Mucosa of stomach (tissue), 1 donor: ENCODE results near the gene TMEM244.
"Not testable (repeated sequence)": the region's sequence is repeated elsewhere in the genome, so short reads cannot be mapped to it uniquely, and the experiment has no call there.

Experiments used
- H3K27me3 ChIP-seq: one replicate; pipeline ENCODE4 v1.7.0; 2013; ENCODE audit warnings: mild to moderate bottlenecking, low read length; ENCODE audit not compliant: control insufficient read depth, insufficient read depth
- H3K36me3 ChIP-seq: one replicate; pipeline ENCODE4 v1.7.0; 2013; ENCODE audit warnings: low read length; ENCODE audit not compliant: control insufficient read depth, insufficient read depth
- H3K4me1 ChIP-seq: one replicate; pipeline ENCODE4 v1.7.0; 2013; ENCODE audit warnings: mild to moderate bottlenecking, low read length; ENCODE audit not compliant: control insufficient read depth, insufficient read depth
- H3K4me3 ChIP-seq: one replicate; pipeline ENCODE4 v1.7.0; 2013; ENCODE audit warnings: low read length
- H3K9ac ChIP-seq: one replicate; pipeline ENCODE4 v1.7.0; 2013; ENCODE audit warnings: mild to moderate bottlenecking, low read length, moderate library complexity
- H3K9me3 ChIP-seq: one replicate; pipeline ENCODE4 v1.7.0; 2013; ENCODE audit warnings: mild to moderate bottlenecking, low read length, moderate library complexity; ENCODE audit not compliant: control insufficient read depth
- donor health status: Pancreatic carcinoma.

The TMEM244 gene

GRCh38 chr6:129842137-129842536 lies 19.0 kb downstream of the TMEM244 start:
- Histone ChIP-seq H3K27me3 (no peaks in the 10 kb centered on the region), H3K4me1 (no peaks in the 10 kb centered on the region), H3K9me3 (no peaks in the 10 kb centered on the region), H3K4me3 (no peak overlapping the region), H3K9ac (no peak overlapping the region), H3K36me3 (no peaks in the 10 kb centered on the region)

- not testable (repeated sequence) for H3K4me3 ChIP-seq, H3K9me3 ChIP-seq, H3K36me3 ChIP-seq, H3K27me3 ChIP-seq, H3K4me1 ChIP-seq, H3K9ac ChIP-seq
Measured at GRCh38 chr6:129839562-129839961, 21.6 kb downstream of the TMEM244 start.

- Histone ChIP-seq H3K27me3 (no peaks in the 10 kb centered on the region), H3K9me3 (no peaks in the 10 kb centered on the region), H3K4me3 (no peak overlapping the region), H3K9ac (no peak overlapping the region), H3K36me3 (no peaks in the 10 kb centered on the region), H3K4me1 (peaks cover 4% of the 10 kb centered on the region)
Measured at GRCh38 chr6:129835691-129836090, 25.4 kb downstream of the TMEM244 start.

GRCh38 chr6:129832299-129832698 lies 28.8 kb downstream of the TMEM244 start:
- Histone ChIP-seq H3K36me3 (no peaks in the 10 kb centered on the region), H3K9me3 (no peaks in the 10 kb centered on the region), H3K9ac (no peak overlapping the region), H3K4me1 (peaks cover 4% of the 10 kb centered on the region), H3K27me3 (no peaks in the 10 kb centered on the region), H3K4me3 (no peak overlapping the region)

GRCh38 chr6:129828229-129828628 lies 32.9 kb downstream of the TMEM244 start:
- Histone ChIP-seq H3K9me3 (no peaks in the 10 kb centered on the region), H3K27me3 (no peaks in the 10 kb centered on the region), H3K4me3 (no peak overlapping the region), H3K9ac (no peak overlapping the region), H3K36me3 (no peaks in the 10 kb centered on the region), H3K4me1 (no peaks in the 10 kb centered on the region)

DNA sequence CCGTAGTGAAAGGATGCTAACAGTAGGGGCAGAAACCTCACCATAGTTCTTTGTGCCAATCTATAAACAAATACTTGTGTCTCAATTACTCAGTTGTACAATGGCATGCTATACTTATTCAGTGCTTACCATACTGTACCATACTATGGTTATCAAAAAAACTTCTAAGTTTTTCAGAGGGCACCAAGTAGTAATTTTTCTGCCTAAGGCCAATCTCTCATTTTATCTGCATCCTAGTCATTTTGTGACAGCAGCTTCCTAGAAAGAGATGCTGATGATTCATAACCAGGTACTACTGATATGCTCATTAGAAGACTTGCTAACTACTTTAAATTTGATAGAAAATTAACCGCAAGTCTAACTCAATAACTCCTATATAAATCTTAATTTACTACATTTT lies 42.9 kb downstream of the TMEM244 start:
- Histone ChIP-seq H3K9me3 (no peaks in the 10 kb centered on the region), H3K9ac (no peak overlapping the region), H3K4me3 (no peak overlapping the region), H3K27me3 (peaks cover 6% of the 10 kb centered on the region), H3K36me3 (no peaks in the 10 kb centered on the region), H3K4me1 (no peaks in the 10 kb centered on the region)

- peaks cover 6% of the 10 kb centered on the region for H3K27me3 ChIP-seq
- no peaks in the 10 kb centered on the region for H3K4me1 ChIP-seq
- no peak overlapping the region for H3K9ac ChIP-seq
- H3K4me3 ChIP-seq = no peak overlapping the region
- H3K36me3 ChIP-seq = no peaks in the 10 kb centered on the region
- H3K9me3 ChIP-seq = no peaks in the 10 kb centered on the region
Measured at GRCh38 chr6:129817821-129818220, 43.3 kb downstream of the TMEM244 start.

GRCh38 chr6:129817332-129817731 lies 43.8 kb downstream of the TMEM244 start:
- H3K4me1 ChIP-seq = no peaks in the 10 kb centered on the region
- H3K9me3 ChIP-seq = no peaks in the 10 kb centered on the region
- H3K4me3 ChIP-seq = no peak overlapping the region
- H3K27me3 ChIP-seq = peaks cover 6% of the 10 kb centered on the region
- H3K36me3 ChIP-seq = no peaks in the 10 kb centered on the region
- no peak overlapping the region for H3K9ac ChIP-seq

DNA sequence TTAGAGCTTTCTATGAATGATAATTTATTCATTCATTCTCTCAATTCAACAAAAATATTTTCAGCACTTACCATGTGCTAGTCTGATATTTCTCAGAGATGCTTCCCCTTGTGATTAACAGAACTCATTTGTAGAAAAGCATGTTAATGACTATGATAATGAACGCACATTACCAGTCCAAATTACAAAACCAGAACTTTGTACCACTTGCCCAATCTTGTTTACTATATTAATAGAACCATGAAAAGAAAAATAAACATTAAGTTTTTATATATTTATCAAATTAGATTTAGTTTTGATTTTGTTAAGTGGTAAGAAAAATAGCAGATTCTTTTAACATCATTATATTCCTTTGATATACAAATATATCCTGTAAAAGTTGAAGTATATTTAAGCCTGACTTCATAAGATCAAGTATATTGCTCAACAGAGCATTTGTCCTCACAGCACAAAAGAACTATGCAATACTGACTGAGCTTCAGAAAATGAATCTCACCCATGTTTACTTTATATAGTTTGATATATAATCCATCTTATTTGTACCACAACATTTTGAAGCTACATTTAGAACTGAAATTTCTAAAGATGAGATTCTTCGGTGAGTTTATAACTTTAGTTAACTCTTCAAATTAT lies 48.9 kb downstream of the TMEM244 start:
- H3K4me1 ChIP-seq = no peaks in the 10 kb centered on the region
- H3K9me3 ChIP-seq = no peaks in the 10 kb centered on the region
- H3K9ac ChIP-seq = no peak overlapping the region
- H3K4me3 ChIP-seq = no peak overlapping the region
- H3K36me3 ChIP-seq = no peaks in the 10 kb centered on the region
- no peaks in the 10 kb centered on the region for H3K27me3 ChIP-seq

DNA sequence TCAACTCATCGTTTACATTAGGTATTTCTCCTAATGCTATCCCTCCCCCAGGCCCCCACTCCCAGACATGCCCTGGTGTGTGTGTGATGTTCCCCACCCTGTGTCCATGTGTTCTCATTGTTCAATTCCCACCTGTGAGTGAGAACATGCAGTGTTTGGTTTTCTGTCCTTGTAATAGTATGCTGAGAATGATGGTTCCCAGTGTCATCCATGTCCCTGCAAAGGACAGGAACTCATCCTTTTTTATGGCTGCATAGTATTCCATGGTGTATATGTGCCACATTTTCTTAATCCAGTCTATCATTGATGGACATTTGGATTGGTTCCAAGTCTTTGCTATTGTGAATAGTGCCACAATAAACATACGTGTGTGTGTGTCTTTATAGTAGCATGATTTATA lies 54.0 kb downstream of the TMEM244 start:
- H3K9ac ChIP-seq, H3K27me3 ChIP-seq, H3K9me3 ChIP-seq, H3K36me3 ChIP-seq, H3K4me1 ChIP-seq, H3K4me3 ChIP-seq: not testable (repeated sequence)

DNA sequence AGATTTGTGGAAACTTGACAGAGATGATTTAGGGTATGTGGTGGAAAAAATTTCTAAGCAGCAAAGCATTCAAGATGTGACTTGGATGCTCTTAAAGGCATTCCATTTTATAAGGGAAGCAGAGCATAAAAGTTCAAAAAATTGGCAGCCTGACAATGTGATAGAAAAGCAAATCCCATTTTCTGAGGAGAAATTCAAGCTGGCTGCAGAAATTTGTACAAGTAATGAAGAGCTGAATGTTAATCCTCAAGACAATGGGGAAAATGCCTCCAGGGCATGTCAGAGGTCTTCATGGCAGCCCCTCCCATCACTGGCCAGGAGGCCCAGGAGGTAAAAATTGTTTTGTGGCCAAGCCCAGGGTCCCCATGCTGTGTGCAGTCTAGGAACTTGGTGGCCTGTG lies 58.2 kb downstream of the TMEM244 start:
- H3K27me3 ChIP-seq, H3K9ac ChIP-seq, H3K4me3 ChIP-seq, H3K36me3 ChIP-seq, H3K4me1 ChIP-seq, H3K9me3 ChIP-seq: not testable (repeated sequence)

GRCh38 chr6:129801909-129802308 lies 59.2 kb downstream of the TMEM244 start:
- H3K36me3 ChIP-seq = no peaks in the 10 kb centered on the region
- no peak overlapping the region for H3K4me3 ChIP-seq
- no peak overlapping the region for H3K9ac ChIP-seq
- no peaks in the 10 kb centered on the region for H3K4me1 ChIP-seq
- H3K9me3 ChIP-seq = no peaks in the 10 kb centered on the region
- no peaks in the 10 kb centered on the region for H3K27me3 ChIP-seq

DNA sequence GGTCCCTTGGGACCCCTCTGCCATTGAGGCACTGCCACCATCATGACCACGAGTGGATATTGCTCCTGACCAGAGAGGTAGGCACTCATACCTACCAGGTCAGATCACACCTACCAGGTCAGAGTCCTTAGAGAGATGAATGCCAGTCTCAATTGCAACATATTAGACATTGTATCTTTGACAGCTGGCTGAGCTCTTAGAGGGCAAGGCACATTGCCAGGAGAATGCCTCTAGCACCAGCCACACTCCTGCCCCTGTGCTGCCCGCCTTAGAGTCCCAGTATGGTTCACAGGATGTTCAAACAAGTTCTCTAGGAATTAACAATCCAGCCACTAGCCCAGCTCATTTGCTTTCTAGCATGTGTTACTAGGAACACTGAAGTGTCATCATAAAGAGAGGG lies 65.9 kb downstream of the TMEM244 start:
- H3K4me1 ChIP-seq = no peaks in the 10 kb centered on the region
- H3K9me3 ChIP-seq = no peaks in the 10 kb centered on the region
- no peaks in the 10 kb centered on the region for H3K36me3 ChIP-seq
- no peaks in the 10 kb centered on the region for H3K27me3 ChIP-seq
- no peak overlapping the region for H3K4me3 ChIP-seq
- H3K9ac ChIP-seq = no peak overlapping the region
